AG04449 (cell line): Measurements from ENCODE around the gene LRBA.

Source experiments
- CTCF ChIA-PET: fragments of 350-600 bp; formaldehyde crosslinking; extraction: SDS; loops from one replicate; lab custom pipeline; 2021; ENCODE audit warnings: antibody characterized with exemption; lab: Yijun Ruan, JAX
- POLR2A ChIA-PET: fragments of 400-600, 350-600 bp; formaldehyde crosslinking; extraction: SDS; loops from one replicate; lab custom pipeline; 2020; ENCODE audit warnings: antibody characterized with exemption, inconsistent platforms; lab: Yijun Ruan, JAX
- DNase-seq: peaks from one replicate; pipeline ENCODE4 v3.0.0-alpha.2; 2010; ENCODE audit warnings: low read depth, low spot score
- H3K4me3 ChIP-seq: 2 replicates; pipeline ENCODE4 v1.5.1; 2011; ENCODE audit warnings: low read depth, mild to moderate bottlenecking, control low read depth, low read length
- CTCF ChIP-seq: IDR thresholded peaks from one replicate; pipeline ENCODE4 v1.5.1; 2011; ENCODE audit warnings: mild to moderate bottlenecking, moderate library complexity, low read length, control low read depth, inconsistent platforms; ENCODE audit not compliant: insufficient read depth; ENCODE audit errors: missing control alignments

Gene LRBA

GRCh38 chr4:150682126-150682525 is 333.0 kb downstream of the LRBA start:
- CTCF ChIA-PET: no interaction called here
- no peak overlapping the region for H3K4me3 ChIP-seq
- POLR2A ChIA-PET: no interaction called here
- DNase-seq: no peak
- no peak for TF ChIP-seq CTCF

GRCh38 chr4:150681063-150681462 is 334.0 kb downstream of the LRBA start:
- DNase-seq: no peak
- ChIA-PET POLR2A (no interaction called here), CTCF (no interaction called here)
- no peak for TF ChIP-seq CTCF
- H3K4me3 ChIP-seq: no peak overlapping the region

- DNase-seq: no peak
- no peak overlapping the region for H3K4me3 ChIP-seq
- ChIA-PET POLR2A (no interaction called here), CTCF (no interaction called here)
- TF ChIP-seq CTCF: no peak
Measured at GRCh38 chr4:150680651-150681050, 334.4 kb downstream of the LRBA start.

- DNase-seq: no peak
- H3K4me3 ChIP-seq: no peak overlapping the region
- ChIA-PET POLR2A (no interaction called here), CTCF (no interaction called here)
- no peak for TF ChIP-seq CTCF
Measured at GRCh38 chr4:150679765-150680343, 335.2 kb downstream of the LRBA start.

GRCh38 chr4:150679018-150679764 is 335.9 kb downstream of the LRBA start:
- no peak for TF ChIP-seq CTCF
- H3K4me3 ChIP-seq: no peak overlapping the region
- DNase-seq: no peak
- CTCF ChIA-PET: no interaction called here
- POLR2A ChIA-PET: no interaction called here

- ChIA-PET CTCF (no interaction called here), POLR2A (no interaction called here)
- no peak overlapping the region for H3K4me3 ChIP-seq
- no peak for TF ChIP-seq CTCF
- DNase-seq: no peak
Measured at GRCh38 chr4:150673793-150674192, 341.3 kb downstream of the LRBA start.
